WI38 (cell line): ENCODE results near the gene KCNG2.

Experiments
- H3K4me3 ChIP-seq: 2 replicates; pipeline ENCODE4 v1.5.1; 2011; ENCODE audit warnings: low read depth, mild to moderate bottlenecking, control low read depth, low read length
- CTCF ChIP-seq: IDR thresholded peaks from 2 replicates; pipeline ENCODE4 v1.5.1; 2012; ENCODE audit warnings: low read depth, mild to moderate bottlenecking, control low read depth, low read length

KCNG2 gene

GRCh38 chr18:79809482-79810192, 11.9 kb downstream of the KCNG2 start:
- TF ChIP-seq CTCF: no peak
- H3K4me3 ChIP-seq: no peak overlapping the region

- no peak for TF ChIP-seq CTCF
- H3K4me3 ChIP-seq: no peak overlapping the region
These were observed 14.3 kb downstream of the KCNG2 start for GRCh38 chr18:79812052-79812451.

GRCh38 chr18:79814373-79814772, 16.6 kb downstream of the KCNG2 start:
- no peak overlapping the region for H3K4me3 ChIP-seq
- no peak for TF ChIP-seq CTCF

GRCh38 chr18:79815657-79816056, 17.9 kb downstream of the KCNG2 start:
- no peak overlapping the region for H3K4me3 ChIP-seq
- no peak for TF ChIP-seq CTCF

GRCh38 chr18:79816092-79816491, 18.4 kb downstream of the KCNG2 start:
- no peak for TF ChIP-seq CTCF
- no peak overlapping the region for H3K4me3 ChIP-seq

- H3K4me3 ChIP-seq: no peak overlapping the region
- no peak for TF ChIP-seq CTCF
These were observed 19.4 kb downstream of the KCNG2 start for GRCh38 chr18:79816981-79817606.

- no peak for TF ChIP-seq CTCF
- no peak overlapping the region for H3K4me3 ChIP-seq
These were observed 19.9 kb downstream of the KCNG2 start for GRCh38 chr18:79817607-79817998.
